Fibroblast of villous mesenchyme (primary cell): ENCODE results near the gene PGAP3. TPM values are rescaled to one million over a fixed set of nuclear protein-coding genes. Genes with fewer than 3 reads are reported as not detected.
"Not testable (repeated sequence)": the region's sequence is repeated elsewhere in the genome, so short reads cannot be mapped to it uniquely, and the experiment has no call there.

ENCODE experiments used
- DNase-seq: peaks from one replicate; pipeline ENCODE4 v3.0.0-alpha.2; 2010; ENCODE audit warnings: low read depth
- H3K4me3 ChIP-seq: 2 replicates; pipeline ENCODE4 v1.5.1; 2011; ENCODE audit warnings: low read depth, mild to moderate bottlenecking, low read length
- CTCF ChIP-seq: IDR thresholded peaks from 2 replicates; pipeline ENCODE4 v1.5.1; 2012; ENCODE audit warnings: low read depth, mild to moderate bottlenecking, low read length; ENCODE audit not compliant: insufficient read depth
- total RNA-seq: library from RNA; depleted of rRNA; stranded (reverse); fragments of >200 nt; gene quantifications from 2 replicates; pipeline ENCODE4 v1.2.3, GENCODE V29; 2012

Gene PGAP3
- total RNA-seq, 1 donor = 4.7 TPM

- no peak for TF ChIP-seq CTCF
- H3K4me3 ChIP-seq = peak within 1 kb of the TSS; percentile 83
- DNase-seq = peak; percentile 74
Measured at GRCh38 chr17:39699818-39700147, 11.9 kb upstream of the PGAP3 start, which contains the start of gene ERBB2. Gene ERBB2 (plus strand): TSS chr17:39700064. CDS start chr17:39700239, 175 bp downstream.

GRCh38 chr17:39699157-39699817 is 11.4 kb upstream of the PGAP3 start:
- peak overlapping the region; percentile 83 for H3K4me3 ChIP-seq
- not testable (repeated sequence) for DNase-seq

DNA sequence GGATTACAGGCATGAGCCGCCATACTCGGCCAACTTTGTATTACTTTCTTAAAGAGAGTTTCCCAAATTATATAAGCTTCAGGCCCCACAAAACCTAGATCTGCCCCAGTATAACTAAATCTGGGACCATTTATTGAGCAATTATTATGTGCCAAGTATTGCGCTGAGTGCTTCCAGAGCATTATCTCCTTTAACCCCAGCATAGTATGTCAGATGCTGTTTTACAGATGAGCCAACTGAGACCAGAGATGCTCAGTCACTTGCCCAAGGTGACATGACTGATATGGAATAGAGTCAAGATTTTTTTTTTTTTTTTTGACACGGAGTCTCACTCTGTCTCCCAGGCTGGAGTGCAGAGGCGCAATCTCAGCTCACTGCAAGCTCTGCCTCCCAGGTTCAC is 10.1 kb upstream of the PGAP3 start:
- no peak overlapping the region for H3K4me3 ChIP-seq
- no peak for TF ChIP-seq CTCF
- no peak for DNase-seq

DNA sequence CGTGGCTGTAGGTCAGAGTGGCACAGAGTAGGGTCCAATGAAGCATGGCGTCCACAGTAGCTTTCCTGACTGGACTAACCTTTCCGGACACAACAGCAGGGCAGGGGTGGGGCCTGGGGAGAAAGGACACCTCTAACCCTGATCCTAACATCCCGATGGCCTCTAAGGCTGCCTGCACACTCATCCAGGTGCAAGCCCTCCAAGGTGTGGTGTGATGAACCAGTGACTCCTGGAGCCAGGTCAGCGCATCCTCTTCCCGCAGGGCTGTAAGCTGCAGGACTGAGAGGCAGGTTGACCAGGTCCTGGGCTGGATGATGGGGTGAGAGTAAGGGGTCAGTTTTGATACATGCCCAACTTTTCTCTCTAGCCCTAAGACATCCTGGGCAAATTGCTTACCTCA is 8.9 kb upstream of the PGAP3 start:
- no peak overlapping the region for H3K4me3 ChIP-seq
- no peak for TF ChIP-seq CTCF
- no peak for DNase-seq

GRCh38 chr17:39695089-39695474 is 7.2 kb upstream of the PGAP3 start:
- no peak for DNase-seq
- TF ChIP-seq CTCF = no peak
- no peak overlapping the region for H3K4me3 ChIP-seq

DNA sequence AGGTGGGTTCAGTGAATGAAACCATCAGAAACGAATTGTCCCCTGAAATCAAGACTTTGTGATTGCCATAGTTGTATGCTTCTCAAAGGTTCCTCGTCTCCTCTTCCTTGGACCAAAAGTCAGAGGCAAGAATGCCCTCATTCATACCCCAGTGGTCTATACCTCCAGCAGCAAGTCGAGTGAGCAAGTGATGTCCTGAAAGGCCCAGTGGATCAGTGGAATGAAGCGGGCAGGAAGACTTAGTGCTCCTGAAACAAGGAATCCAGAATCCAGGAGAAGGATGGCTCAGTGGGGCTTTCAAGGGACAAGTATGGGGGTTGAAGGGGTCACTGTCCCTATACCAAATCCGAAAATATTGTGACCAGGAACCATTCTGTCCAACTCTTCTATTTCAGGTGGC is 6.7 kb upstream of the PGAP3 start:
- no peak overlapping the region for H3K4me3 ChIP-seq
- no peak for TF ChIP-seq CTCF
- DNase-seq = no peak

- H3K4me3 ChIP-seq = peak overlapping the region; percentile 87
- DNase-seq = no peak
- TF ChIP-seq CTCF = no peak
Measured at GRCh38 chr17:39688945-39689344, 1.1 kb upstream of the PGAP3 start.
